GM19452 (cell line): ENCODE data around the gene TMEM38B.
"Not testable (repeated sequence)": the region's sequence is repeated elsewhere in the genome, so short reads cannot be mapped to it uniquely, and the experiment has no call there.

Experiments
- ATAC-seq: cut with Tn5 transposase; IDR thresholded peaks from one replicate; pipeline ENCODE4 v1.9.1; 2021; ENCODE audit not compliant: unreplicated experiment

TMEM38B gene

DNA sequence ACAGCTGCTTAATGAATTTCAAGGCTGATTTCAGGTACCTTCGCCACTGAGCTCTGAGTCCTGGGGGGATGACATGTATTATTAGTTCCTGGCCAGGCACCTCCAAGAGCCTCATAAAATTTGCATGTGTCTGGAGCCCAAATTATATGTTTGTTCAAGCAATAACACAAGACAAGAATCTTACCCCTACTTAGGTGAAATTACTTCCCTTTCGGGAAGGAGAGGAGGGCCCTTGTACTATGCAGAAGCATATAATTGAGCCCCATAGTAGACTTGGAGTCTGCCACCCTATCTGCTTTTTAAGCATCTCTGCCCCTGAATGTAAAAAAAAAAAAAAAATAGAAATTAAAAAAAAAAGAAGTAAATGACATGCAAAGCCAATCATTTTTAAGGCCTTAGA lies 13.0 kb upstream of the TMEM38B start:
- no peak for ATAC-seq

DNA sequence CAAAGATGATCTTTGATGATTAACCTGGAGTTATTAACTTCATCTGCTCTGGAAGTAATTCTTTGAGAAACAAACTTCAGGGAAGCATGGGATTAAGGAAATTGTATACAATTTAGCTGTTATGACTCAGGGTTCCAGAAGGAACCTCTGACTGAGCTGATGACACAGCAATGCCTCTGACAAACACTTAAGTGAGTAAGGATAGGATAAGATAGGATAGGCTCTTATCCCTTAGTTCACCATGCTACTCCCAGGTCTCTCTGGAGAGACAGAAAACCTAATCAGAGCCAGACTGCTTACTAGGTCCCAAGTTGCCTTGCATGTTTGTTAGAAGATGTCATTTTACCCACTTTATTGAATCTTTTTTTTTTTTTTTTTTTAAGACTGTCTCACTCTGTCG lies 12.6 kb upstream of the TMEM38B start:
- no peak for ATAC-seq

DNA sequence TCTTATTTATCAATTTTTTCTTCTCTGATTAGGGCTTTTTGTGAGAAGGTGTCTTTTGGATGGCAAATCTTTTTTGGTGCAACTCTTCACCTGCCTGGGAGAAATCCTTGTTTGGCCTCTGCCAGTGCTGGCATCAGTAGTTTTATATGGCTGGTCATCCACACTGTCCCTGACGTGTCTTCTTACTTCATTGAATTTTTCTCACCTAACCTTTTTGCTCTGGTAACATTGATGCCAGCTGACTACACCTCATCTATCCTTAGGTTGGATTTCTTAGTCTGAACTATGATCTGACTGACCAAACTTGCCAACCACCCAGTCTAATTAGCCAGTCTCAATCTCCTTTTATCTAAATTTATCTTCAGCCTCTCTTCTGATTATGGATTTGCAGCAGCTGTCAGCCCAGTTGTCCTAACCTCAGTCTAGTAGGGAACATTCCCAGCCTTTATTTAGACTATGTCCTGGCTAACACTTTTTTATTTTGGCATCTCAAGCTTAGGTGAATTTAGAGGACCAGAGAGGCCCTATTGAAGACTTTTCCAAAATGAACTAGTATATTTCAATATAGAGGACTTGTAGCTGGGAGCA lies 10.6 kb upstream of the TMEM38B start:
- ATAC-seq, result no peak

DNA sequence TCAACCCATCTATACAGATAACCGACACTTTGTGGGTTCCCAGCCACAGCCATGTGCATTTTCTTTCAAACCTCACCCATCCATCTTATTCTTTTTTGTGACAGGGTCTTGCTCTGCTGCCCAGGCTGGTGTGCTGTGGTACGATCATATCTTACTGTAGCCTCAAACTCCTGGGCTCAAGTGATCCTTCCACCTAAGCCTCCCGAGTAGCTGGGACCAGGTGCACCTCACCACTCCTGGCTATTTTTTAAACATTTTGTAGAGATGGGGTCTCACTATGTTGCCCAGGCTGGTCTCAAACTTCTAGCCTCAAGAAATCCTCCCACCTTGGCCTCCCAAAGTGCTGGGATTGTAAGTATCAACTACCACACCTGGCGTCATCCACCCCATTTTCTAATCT lies 7.4 kb upstream of the TMEM38B start:
- ATAC-seq, result no peak

DNA sequence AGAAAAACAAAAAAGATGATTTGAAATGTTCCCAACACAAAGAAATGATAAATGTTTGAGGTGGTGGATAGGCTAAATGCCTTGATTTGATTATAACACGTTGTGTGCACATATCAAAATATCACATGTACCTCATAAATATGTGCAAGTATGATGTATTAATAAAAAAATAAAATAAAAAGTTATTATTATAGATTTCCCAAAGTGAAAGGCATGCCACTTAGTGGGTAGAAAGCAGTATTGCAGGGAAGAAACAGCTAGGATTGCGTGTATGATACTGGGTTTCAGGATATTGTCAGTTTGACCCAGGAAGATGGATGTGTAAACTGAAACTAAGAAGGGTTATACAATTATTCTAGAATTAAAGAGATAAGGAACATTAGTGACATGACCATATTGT lies 3.6 kb upstream of the TMEM38B start:
- ATAC-seq, result no peak

DNA sequence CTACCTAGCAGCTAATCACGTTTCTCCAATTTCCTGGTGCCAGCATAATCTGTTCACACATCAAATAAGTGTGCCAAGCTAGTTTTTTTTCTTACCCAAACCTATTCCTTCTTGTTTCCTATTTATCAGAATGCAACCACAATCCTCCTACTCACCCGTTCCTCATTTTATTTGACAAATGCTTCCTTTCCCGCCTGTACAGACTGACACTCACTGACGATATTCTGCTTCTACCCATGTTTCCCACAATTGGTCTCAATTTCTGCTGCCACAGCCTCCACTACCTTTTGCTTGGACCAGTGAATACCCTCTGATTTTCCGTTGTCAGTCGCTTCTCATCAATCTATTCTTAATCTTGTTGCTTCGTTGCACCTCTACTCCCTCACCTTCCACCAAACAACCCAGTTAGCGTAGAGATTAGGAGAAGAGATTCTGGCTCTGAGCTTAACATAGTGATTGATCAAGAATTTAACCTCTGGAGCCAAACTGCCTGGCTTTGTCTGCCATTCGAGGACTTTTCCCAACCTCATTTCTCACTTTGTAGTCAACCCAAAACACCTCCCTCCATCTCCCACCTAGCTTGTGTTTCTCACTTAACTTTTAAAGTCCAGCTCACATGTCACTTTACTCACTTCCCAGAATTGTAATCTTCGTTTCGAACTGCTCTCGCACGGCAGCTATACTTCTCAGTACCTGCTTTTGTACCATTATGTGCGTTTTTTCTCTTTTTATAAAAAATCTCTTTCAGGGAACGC lies 729 bp upstream of the TMEM38B start:
- ATAC-seq, result peak; percentile 28

DNA sequence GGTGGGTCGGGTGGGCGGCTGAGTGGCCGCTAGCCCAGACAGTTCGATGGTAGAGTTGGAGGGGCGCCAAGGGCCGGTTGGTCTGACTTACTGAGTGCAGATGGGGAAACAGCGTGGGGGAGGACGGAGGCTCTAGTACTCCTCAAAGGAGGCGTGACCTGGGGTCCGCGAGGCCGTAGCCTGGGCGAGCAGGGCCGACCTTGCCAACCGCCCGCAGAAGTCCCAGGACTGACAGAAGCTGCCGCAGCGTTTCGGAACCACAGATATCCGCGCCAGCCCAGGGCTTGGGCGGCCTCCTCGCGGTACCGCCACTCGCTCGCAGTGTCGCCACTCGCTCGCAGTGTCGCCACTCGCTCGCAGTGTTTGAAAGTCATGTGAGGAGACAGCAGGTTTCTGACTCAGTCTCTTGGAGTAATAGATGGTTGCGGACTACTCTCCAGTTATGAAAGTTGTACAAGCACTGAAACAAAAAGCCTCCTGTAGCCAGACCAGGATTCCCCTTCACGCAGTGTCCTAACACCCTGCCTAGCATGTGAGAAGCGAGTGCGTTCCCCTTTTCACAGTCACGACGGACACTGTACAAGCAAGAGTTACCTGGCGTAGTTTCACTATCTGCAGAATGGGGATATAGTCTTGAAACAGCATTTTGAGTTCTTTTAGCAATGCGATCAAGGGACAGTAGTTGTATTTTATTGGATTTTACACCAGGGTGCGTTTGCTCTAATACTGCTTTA lies 674 bp downstream of the TMEM38B start:
- ATAC-seq, result peak; percentile 62

DNA sequence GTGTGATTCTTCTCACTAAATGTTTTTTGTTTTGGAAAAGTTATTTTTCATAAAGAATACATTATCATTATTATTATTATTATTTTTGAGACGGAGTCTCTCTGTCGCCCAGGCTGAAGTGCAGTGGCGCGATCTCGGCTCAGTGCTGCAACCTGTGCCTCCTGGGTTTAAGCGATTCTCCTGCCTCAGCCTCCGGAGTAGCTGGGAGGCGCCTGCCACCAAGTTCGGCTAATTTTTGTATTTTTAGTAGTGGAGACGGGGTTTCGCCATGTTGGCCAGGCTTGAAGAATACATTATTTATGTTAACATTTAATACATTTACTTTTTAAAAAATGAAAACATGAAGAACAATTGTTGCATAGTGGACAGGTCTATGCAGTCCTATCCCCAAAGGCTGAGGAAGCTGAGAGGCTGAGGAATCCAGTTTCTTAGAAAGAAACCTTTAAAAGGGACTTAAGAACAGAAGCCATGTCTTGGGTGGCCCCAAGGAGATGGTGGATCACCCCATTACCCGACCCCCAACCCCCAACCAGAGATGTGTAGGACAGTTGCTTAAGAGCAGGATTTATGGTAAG lies 2.0 kb downstream of the TMEM38B start:
- ATAC-seq, result no peak

DNA sequence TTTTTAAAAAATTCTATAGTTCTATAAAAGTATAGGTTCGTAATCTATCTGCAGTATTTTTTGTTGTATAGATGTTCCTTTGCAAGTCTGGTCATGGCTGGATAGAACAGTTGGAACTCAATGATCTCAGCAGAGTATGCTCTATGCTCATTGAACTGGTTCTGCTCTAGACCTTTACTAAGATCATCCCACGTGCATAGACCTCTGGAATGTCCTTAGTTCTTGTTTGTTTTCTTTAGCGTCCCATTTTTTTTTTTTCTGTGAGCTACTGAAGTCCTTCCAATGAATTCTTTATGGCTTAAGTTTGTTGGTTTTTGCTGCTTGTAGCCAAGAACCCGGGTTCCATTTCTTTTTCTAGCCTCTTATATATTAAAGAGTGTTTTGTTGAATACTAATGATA lies 3.5 kb downstream of the TMEM38B start:
- no peak for ATAC-seq

DNA sequence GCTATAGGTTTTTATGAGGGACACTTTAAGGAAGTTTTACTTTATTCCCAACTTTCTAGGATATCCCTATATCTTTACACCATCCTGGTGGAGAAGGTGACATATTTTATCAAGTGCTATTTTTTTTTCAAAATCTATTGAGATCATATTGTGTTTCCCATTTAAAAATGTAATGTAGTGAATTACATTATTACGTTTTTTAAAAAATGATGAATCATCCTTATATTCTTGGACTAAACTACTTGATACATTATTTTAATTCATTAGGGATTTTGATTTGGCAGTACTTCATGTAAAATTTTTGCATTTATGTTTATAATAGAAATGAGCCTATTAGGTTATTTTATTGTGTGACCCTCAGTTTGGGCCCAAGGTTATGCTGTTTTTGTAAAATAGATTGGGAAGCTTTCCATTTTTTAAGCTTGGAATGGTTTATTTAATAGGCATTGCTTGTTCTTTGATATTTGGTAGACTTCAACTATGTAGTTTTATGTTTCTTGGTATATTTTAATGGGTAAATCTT lies 4.1 kb downstream of the TMEM38B start:
- no peak for ATAC-seq

DNA sequence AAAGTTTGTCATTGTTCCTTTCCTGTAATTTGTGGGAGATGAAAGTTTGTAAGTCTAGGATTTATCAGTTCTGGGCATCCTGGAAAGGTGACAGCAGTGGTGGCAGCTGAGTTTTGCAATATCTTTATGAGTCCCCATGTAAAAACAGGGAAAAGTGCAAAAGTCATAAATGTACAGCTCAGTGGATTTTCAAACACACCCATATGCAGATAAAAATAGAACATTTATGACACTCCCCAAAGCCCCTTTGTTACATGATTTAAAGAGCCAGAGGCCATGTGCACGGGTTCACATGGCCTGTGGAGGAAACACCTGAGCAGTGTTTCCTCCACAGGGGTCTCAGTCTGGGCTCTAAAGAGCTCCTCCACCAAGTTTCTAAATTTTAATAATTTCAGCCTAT lies 6.3 kb downstream of the TMEM38B start:
- ATAC-seq, result no peak

DNA sequence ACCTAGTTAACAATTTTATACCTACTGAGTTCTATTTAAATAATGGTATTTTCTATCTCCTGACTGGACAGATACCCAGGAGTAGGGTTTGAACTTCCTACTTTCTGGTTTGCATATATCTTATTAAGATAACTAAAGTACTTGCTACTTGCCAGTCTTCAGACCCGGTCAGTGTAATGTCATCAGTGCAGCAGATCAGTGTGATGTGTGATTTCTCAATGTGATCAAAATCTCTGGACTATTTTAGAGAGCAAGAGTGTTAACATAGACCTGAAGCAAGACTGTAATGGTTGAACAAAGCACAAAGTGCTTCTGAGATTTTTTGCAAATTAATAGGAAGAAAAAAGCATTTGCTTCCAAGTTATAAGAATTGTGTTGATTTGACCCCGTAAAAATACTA lies 6.8 kb downstream of the TMEM38B start:
- ATAC-seq, result no peak

DNA sequence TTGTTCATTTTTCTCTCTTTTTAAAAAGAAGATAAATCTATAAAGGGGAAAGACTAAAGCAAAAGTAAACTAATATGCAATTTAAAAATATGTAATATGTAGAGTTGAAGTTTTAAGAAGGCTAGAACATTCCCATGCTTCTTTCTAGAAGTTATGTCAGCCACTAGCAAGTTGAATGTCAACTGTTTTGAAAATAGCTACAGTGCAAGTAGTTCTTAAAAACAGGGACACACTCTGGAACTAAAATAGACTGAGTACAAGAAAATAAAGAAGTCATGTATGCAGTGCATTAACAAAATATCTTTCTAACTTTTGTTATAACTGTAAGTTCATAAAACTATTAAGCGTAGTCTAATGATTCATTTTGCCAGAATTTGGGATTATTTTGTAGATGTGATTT lies 7.9 kb downstream of the TMEM38B start:
- ATAC-seq, result no peak

DNA sequence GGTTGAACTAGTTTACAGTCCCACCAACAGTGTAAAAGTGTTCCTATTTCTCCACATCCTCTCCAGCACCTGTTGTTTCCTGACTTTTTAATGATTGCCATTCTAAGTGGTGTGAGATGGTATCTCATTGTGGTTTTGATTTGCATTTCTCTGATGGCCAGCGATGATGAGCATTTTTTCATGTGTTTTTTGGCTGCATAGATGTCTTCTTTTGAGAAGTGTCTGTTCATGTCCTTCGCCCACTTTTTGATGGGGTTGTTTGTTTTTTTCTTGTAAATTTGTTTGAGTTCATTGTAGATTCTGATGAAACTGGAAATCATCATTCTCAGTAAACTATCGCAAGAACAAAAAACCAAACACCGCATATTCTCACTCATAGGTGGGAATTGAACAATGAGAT lies 9.3 kb downstream of the TMEM38B start:
- not testable (repeated sequence) for ATAC-seq

DNA sequence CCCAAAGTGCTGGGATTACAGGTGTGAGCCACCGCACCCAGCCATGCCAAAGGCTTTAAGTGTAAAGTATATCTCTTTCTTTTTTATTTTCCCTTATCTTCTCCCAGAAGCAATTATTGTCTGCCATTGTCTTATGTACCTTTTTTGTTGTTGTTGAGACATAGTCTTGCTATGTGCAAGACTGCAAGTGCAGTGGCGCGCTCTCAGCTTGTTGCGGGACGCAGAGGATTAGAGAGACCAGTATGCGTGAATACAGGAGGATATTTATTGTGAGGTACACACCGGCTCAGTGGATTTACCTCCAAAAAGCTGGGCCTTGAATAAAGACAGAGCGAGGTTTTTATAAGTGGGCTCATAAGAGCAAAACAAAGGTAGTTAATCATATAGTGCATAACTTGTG lies 11.8 kb downstream of the TMEM38B start:
- ATAC-seq, result no peak

DNA sequence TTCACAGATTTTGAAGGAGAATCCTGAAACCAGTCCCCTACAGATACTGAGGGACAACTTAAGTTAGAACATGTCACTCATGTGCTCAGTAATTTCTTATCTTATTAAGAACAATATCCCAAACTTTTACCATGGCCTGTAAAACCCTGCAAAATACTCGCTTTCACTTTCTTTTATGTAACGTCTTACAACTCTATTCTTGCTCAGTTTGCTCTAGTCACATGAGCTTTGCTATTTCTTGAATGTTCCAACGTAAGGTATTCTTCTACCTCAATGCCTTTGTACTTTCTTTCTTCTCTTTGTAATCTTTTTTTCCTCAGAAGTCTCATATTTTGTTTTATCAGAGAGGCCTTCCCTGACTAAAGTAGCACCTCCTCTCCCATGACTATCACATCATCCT lies 14.1 kb downstream of the TMEM38B start:
- ATAC-seq, result peak; percentile 57

DNA sequence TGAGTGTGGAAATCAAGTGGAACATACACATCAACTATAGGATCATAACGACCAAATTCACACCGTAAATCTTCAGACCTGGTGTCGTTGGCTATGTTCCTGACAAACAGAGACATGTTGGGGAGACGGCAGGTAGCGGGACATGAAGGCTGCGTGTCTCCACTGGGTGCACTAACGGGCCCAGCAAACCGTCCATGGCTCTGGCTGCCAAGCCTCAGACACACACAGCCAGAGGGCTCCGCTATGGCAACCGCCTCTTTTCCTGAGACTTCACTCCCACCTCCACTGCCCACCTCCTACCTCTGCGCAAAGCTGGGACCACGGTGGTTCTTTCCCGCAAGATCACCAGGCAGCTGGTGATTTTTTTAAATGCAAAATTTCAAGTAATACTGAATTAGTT lies 16.3 kb downstream of the TMEM38B start:
- no peak for ATAC-seq

DNA sequence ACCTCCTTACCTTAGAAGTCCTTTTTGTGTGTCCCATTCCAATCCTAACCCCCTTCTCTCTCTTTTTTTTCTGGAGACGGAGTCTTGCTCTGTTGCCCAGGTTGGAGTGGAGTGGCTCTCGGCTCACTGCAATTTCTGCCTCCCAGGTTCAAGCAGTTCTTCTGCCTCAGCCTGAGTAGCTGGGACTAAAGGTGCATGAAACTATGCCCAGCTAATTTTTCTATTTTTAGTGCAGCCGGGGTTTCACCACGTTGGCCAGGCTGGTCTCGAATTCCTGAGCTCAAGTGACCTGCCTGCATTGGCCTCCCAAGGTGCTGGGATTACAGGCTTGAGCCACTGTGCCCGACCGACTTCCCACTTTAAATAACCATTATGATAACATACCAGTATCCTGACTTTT lies 17.5 kb downstream of the TMEM38B start:
- no peak for ATAC-seq

DNA sequence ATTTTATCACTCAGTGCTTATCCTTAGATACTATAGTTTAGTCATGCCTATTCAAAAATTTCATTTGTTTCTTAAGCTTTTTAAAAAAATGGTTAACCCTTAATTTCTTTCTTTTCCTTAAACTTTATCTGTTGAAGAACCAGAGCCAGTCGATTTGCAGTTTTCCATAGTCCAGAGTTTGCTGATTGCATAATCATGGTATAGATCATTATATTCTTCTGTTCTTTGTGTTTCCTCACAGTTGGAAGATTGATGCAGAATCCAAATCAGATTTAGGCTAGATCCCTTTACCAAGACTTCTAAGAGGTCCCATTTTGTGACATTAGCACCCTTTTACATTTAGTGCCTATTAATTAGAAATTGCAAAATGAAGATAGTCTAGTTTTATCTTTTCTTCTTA lies 18.0 kb downstream of the TMEM38B start:
- ATAC-seq, result no peak

DNA sequence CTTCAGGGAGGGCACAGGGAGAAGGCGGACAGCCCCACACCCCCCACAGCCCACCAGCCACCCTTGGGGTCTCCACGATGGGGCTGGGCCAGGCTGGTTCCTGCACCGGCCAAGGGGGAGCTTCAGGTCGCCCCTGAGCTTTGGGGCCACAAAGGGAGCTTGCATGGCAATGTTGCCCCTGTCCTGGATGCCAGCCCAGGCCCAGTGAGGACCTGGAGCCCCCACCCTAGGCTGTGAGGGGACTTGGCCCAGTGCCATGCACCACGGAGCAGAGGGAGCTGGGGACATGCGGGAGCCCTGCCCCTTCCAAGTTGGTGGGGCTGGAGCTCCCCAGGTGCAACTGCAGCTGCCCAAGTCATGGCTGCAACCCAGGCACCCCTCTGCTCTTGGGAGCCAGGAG lies 18.4 kb downstream of the TMEM38B start:
- ATAC-seq, result no peak

DNA sequence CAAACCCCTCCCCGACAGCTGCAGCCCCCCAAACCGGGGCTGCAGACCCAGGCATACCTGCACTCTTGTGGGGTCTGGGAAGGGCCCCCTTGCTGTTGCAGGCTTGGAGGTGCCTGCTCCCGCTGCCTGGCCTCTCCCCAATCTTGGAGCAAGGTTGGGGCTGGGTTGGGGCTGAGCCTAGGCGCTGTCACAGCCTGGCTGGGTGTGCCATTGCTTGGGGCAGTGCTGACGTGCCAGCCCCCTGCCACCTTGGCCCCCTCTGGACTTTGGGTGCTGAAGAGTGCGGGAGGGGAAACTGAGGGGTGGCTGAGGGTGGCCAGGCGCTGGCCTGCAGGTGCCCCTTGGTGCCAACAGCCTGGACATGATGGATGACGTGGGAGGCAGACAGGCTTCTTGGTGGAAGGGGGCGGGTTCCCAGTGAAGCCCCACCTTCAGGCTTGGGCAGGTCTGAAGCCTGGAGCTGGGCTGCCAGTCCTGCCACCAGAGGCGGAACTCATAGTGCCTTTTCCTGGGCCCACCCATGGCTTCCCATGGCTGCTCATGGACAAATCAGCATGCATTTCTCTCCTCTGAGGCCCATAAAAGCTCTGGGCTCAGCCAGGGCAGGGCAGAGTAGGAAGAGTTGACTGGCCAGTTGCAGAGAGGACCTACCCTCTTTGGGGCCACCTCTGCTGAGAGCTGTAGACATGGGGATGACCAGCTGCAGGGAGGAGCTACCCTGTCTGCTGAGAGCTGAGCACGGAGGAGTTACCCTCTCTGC lies 19.1 kb downstream of the TMEM38B start:
- ATAC-seq, result no peak
